Measurements from ENCODE around the gene RIPOR2. TPM values are rescaled to one million over a fixed set of nuclear protein-coding genes. Genes with fewer than 3 reads are reported as not detected.

The RIPOR2 gene
- total and polyA plus RNA-seq, 2 of the 13 experiments (the other 11 are each of a cell fraction or from before 2014, with no cell fraction given), result 0.02 to 0.05 TPM

DNA sequence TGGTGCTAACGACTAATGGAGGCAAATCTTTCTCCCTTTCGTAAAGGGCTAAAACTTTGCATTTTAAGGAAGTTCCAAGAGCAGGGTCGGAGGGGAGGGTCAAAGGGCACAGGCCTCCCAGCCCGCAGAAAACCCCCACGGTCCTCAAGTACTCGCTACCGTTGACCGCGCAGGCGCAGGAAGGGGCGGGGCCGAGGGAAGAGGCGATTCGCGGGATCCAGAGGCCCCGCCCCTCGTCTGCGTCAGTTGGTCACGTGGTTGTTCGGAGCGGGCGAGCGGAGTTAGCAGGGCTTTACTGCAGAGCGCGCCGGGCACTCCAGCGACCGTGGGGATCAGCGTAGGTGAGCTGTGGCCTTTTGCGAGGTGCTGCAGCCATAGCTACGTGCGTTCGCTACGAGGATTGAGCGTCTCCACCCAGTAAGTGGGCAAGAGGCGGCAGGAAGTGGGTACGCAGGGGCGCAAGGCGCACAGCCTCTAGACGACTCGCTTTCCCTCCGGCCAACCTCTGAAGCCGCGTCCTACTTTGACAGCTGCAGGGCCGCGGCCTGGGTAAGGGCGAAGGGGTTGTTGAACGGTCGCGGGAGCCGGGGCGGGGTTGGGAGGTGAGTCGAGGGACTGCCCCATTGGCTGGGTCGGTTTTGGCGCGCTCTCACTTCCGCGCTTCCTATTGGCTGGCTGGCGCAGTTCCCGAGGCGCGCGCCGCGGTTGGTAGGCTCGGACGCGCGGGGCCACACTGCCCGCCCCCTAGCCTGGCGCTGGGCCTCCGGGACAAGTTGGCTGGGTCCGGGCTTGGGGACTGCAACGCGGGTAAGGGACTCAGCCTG lies 160.9 kb downstream of the RIPOR2 start, which contains the start of gene GMNN (continued):
- TF ChIP-seq MTF2 (CRISPR knock-in tag; IDR thresholded peaks at IDR 0.05; ENCODE audit: borderline replicate concordance) (0 out of 2 replicates have a peak, but pooled peaks have one; percentile 94), HMG20A (CRISPR knock-in tag; IDR thresholded peaks at IDR 0.05; ENCODE audit: borderline replicate concordance) (no peak; the same call in 1 of the 2 replicates), KDM1A (CRISPR knock-in tag; IDR thresholded peaks at IDR 0.05) (no peak), ZNF7 (CRISPR knock-in tag; IDR thresholded peaks at IDR 0.05) (no peak), ZNF331 (CRISPR knock-in tag; IDR thresholded peaks at IDR 0.05) (peak; percentile 68), SIN3B (IDR thresholded peaks at IDR 0.05; ENCODE audit: low read length) (peak; percentile 80), ZNF816 (CRISPR knock-in tag; IDR thresholded peaks at IDR 0.05; ENCODE audit: borderline replicate concordance) (peak; percentile 96; the same call in 1 of the 2 replicates), YY1 (IDR thresholded peaks at IDR 0.05; ENCODE audit: insufficient read depth, insufficient replicate concordance, low read depth, low read length) (peak; percentile 42), ZNF251 (CRISPR knock-in tag; IDR thresholded peaks at IDR 0.05) (peak; percentile 30), POLR2AphosphoS2 (IDR thresholded peaks at IDR 0.05; ENCODE audit: low read depth, low read length) (no peak), TAF1 (CRISPR knock-in tag; IDR thresholded peaks at IDR 0.05) (peak; percentile 99), TMF1 (CRISPR knock-in tag; IDR thresholded peaks at IDR 0.05; ENCODE audit: low read depth) (peak; percentile 98), THYN1 (CRISPR knock-in tag; IDR thresholded peaks at IDR 0.05; ENCODE audit: borderline replicate concordance, low read depth) (no peak; the same call in 1 of the 2 replicates), ZNF746 (CRISPR knock-in tag; IDR thresholded peaks at IDR 0.05) (no peak; the same call in 1 of the 2 replicates)
- TF ChIP-seq, protein P1, sequence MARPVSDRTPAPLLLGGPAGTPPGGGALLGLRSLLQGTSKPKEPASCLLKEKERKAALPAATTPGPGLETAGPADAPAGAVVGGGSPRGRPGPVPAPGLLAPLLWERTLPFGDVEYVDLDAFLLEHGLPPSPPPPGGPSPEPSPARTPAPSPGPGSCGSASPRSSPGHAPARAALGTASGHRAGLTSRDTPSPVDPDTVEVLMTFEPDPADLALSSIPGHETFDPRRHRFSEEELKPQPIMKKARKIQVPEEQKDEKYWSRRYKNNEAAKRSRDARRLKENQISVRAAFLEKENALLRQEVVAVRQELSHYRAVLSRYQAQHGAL (CRISPR knock-in tag; IDR thresholded peaks at IDR 0.05; ENCODE audit: not compliant biosample characterization), result peak; percentile 97
- TF ChIP-seq, protein P2, sequence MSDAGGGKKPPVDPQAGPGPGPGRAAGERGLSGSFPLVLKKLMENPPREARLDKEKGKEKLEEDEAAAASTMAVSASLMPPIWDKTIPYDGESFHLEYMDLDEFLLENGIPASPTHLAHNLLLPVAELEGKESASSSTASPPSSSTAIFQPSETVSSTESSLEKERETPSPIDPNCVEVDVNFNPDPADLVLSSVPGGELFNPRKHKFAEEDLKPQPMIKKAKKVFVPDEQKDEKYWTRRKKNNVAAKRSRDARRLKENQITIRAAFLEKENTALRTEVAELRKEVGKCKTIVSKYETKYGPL (CRISPR knock-in tag; IDR thresholded peaks at IDR 0.05), result no peak
- TF ChIP-seq, protein P3, sequence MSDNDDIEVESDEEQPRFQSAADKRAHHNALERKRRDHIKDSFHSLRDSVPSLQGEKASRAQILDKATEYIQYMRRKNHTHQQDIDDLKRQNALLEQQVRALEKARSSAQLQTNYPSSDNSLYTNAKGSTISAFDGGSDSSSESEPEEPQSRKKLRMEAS (IDR thresholded peaks at IDR 0.05), result peak; percentile 90
- TF ChIP-seq, protein P4, sequence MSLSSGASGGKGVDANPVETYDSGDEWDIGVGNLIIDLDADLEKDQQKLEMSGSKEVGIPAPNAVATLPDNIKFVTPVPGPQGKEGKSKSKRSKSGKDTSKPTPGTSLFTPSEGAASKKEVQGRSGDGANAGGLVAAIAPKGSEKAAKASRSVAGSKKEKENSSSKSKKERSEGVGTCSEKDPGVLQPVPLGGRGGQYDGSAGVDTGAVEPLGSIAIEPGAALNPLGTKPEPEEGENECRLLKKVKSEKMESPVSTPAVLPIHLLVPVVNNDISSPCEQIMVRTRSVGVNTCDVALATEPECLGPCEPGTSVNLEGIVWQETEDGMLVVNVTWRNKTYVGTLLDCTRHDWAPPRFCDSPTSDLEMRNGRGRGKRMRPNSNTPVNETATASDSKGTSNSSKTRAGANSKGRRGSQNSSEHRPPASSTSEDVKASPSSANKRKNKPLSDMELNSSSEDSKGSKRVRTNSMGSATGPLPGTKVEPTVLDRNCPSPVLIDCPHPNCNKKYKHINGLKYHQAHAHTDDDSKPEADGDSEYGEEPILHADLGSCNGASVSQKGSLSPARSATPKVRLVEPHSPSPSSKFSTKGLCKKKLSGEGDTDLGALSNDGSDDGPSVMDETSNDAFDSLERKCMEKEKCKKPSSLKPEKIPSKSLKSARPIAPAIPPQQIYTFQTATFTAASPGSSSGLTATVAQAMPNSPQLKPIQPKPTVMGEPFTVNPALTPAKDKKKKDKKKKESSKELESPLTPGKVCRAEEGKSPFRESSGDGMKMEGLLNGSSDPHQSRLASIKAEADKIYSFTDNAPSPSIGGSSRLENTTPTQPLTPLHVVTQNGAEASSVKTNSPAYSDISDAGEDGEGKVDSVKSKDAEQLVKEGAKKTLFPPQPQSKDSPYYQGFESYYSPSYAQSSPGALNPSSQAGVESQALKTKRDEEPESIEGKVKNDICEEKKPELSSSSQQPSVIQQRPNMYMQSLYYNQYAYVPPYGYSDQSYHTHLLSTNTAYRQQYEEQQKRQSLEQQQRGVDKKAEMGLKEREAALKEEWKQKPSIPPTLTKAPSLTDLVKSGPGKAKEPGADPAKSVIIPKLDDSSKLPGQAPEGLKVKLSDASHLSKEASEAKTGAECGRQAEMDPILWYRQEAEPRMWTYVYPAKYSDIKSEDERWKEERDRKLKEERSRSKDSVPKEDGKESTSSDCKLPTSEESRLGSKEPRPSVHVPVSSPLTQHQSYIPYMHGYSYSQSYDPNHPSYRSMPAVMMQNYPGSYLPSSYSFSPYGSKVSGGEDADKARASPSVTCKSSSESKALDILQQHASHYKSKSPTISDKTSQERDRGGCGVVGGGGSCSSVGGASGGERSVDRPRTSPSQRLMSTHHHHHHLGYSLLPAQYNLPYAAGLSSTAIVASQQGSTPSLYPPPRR (CRISPR knock-in tag; IDR thresholded peaks at IDR 0.05; ENCODE audit: borderline replicate concordance), result peak; percentile 83; the same call in 1 of the 2 replicates
- TF ChIP-seq, protein P5, sequence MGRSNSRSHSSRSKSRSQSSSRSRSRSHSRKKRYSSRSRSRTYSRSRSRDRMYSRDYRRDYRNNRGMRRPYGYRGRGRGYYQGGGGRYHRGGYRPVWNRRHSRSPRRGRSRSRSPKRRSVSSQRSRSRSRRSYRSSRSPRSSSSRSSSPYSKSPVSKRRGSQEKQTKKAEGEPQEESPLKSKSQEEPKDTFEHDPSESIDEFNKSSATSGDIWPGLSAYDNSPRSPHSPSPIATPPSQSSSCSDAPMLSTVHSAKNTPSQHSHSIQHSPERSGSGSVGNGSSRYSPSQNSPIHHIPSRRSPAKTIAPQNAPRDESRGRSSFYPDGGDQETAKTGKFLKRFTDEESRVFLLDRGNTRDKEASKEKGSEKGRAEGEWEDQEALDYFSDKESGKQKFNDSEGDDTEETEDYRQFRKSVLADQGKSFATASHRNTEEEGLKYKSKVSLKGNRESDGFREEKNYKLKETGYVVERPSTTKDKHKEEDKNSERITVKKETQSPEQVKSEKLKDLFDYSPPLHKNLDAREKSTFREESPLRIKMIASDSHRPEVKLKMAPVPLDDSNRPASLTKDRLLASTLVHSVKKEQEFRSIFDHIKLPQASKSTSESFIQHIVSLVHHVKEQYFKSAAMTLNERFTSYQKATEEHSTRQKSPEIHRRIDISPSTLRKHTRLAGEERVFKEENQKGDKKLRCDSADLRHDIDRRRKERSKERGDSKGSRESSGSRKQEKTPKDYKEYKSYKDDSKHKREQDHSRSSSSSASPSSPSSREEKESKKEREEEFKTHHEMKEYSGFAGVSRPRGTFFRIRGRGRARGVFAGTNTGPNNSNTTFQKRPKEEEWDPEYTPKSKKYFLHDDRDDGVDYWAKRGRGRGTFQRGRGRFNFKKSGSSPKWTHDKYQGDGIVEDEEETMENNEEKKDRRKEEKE (IDR thresholded peaks at IDR 0.05), result no peak
- TF ChIP-seq, protein P6, sequence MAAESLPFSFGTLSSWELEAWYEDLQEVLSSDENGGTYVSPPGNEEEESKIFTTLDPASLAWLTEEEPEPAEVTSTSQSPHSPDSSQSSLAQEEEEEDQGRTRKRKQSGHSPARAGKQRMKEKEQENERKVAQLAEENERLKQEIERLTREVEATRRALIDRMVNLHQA (CRISPR knock-in tag; IDR thresholded peaks at IDR 0.05), result no peak
